ENCODE results near the gene C16orf86. TPM values are rescaled to one million over a fixed set of nuclear protein-coding genes. Genes with fewer than 3 reads are reported as not detected.

The C16orf86 gene
- total RNA-seq, 2 donors from 2014 or later: 6.6 to 11.9 TPM

DNA sequence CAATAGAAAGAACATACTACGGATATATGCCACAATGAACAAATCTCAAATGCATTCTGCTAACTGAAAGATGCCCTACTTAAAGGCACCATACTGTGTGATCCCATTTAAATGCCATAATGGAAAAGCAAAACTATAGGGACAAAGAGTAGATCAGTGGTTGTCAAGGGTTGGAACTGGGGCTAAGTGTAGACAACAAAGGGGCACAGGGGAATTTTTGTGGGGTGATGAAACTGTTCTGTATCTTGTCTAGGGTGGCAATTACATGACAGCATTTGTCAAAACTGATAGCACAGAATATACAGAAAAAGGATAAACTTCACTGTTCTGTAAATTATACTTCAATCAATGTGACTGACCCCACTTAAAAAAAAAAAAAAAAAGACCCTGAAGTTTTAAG is 34.8 kb downstream of the C16orf86 start:
- Histone ChIP-seq H3K36me3 (peaks cover 5% of the 10 kb centered on the region), H3K9me3 (no peaks in the 10 kb centered on the region), H3K27ac (no peak overlapping the region), H3K4me3 (no peak overlapping the region), H3K4me1 (ENCODE audit: control insufficient read depth in 1 of 2, low read depth in 2 of 2) (no peaks in the 10 kb centered on the region), H3K27me3 (replicated peaks; ENCODE audit: insufficient read depth) (no peaks in the 10 kb centered on the region)
- ATAC-seq (ENCODE audit: insufficient number of reproducible peaks, low FRiP score, low read depth) (no peak), DNase-seq (ENCODE audit: low spot score) (no peak)
- TF ChIP-seq, protein P1, sequence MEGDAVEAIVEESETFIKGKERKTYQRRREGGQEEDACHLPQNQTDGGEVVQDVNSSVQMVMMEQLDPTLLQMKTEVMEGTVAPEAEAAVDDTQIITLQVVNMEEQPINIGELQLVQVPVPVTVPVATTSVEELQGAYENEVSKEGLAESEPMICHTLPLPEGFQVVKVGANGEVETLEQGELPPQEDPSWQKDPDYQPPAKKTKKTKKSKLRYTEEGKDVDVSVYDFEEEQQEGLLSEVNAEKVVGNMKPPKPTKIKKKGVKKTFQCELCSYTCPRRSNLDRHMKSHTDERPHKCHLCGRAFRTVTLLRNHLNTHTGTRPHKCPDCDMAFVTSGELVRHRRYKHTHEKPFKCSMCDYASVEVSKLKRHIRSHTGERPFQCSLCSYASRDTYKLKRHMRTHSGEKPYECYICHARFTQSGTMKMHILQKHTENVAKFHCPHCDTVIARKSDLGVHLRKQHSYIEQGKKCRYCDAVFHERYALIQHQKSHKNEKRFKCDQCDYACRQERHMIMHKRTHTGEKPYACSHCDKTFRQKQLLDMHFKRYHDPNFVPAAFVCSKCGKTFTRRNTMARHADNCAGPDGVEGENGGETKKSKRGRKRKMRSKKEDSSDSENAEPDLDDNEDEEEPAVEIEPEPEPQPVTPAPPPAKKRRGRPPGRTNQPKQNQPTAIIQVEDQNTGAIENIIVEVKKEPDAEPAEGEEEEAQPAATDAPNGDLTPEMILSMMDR (IDR thresholded peaks at IDR 0.05): no peak

DNA sequence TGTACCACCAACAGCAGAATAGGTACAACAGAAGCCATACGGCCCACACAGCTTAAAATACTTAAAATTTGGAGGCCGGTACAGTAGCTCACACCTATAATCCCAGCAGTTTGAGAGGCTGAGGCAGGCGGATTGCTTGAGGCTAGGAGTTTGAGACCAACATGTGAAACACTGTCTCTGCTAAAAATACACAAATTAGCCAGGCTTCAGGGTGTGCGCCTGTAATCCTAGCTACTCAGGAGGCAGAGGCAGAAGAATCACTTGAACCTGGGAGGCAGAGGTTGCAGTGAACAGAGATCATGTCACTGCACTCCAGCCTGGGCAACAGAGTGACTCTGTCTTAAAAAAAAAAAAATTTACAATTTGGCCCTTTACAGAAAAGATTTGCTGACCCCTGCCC is 35.5 kb downstream of the C16orf86 start:
- ATAC-seq (ENCODE audit: insufficient number of reproducible peaks, low FRiP score, low read depth) (no peak), DNase-seq (ENCODE audit: low spot score) (no peak)
- no peaks in the 10 kb centered on the region for H3K27me3 ChIP-seq (replicated peaks; ENCODE audit: insufficient read depth)
- no peaks in the 10 kb centered on the region for H3K9me3 ChIP-seq
- TF ChIP-seq, protein P1 (IDR thresholded peaks at IDR 0.05): no peak
- H3K36me3 ChIP-seq: peaks cover 5% of the 10 kb centered on the region
- no peak overlapping the region for H3K4me3 ChIP-seq
- no peaks in the 10 kb centered on the region for H3K4me1 ChIP-seq (ENCODE audit: control insufficient read depth in 1 of 2, low read depth in 2 of 2)
- no peak overlapping the region for H3K27ac ChIP-seq

DNA sequence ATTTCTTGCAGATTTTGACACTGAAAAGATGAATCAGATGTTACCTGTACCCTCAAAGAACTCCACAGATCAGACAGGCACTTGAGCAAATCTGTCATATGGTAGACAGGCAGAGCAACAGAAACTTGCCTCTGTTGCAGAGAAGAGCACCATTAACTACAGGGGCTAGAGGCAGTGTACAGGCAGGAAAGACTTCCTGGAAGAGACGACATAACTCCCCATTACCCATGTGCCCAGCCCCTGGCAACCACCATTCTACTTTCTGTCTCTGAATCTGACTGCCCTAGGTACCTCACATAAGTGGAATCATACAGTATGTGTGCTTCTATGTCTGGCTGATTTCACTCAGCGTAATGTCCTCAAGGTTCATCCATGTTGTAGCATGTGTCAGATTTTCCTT is 37.0 kb downstream of the C16orf86 start:
- Histone ChIP-seq H3K36me3 (no peaks in the 10 kb centered on the region), H3K27me3 (replicated peaks; ENCODE audit: insufficient read depth) (no peaks in the 10 kb centered on the region), H3K4me3 (no peak overlapping the region), H3K9me3 (no peaks in the 10 kb centered on the region), H3K4me1 (ENCODE audit: control insufficient read depth in 1 of 2, low read depth in 2 of 2) (no peaks in the 10 kb centered on the region), H3K27ac (no peak overlapping the region)
- ATAC-seq (ENCODE audit: insufficient number of reproducible peaks, low FRiP score, low read depth) (no peak), DNase-seq (ENCODE audit: low spot score) (no peak)
- TF ChIP-seq, protein P1 (IDR thresholded peaks at IDR 0.05): no peak

DNA sequence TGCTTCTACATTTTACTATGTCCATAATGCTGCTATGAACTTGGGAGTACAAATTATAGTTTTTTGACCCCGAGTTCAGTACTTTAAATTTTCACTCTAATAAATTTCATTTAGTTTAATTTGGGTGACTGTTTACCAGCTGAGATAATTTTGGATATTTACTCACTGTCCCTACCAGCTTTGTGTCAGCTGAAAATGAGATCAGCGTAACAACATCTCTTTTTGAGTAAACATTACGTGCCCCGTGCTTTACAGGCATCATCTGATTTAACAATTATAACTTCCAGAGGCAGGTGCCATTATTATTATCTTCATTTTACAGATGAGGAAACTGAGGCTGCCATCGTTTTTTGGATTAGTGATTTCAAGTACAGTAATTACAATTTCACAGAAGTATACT is 37.5 kb downstream of the C16orf86 start:
- TF ChIP-seq, protein P1 (IDR thresholded peaks at IDR 0.05): no peak
- Histone ChIP-seq H3K4me1 (ENCODE audit: control insufficient read depth in 1 of 2, low read depth in 2 of 2) (no peaks in the 10 kb centered on the region), H3K27ac (no peak overlapping the region), H3K4me3 (no peak overlapping the region), H3K27me3 (replicated peaks; ENCODE audit: insufficient read depth) (no peaks in the 10 kb centered on the region), H3K9me3 (no peaks in the 10 kb centered on the region), H3K36me3 (no peaks in the 10 kb centered on the region)
- DNase-seq (ENCODE audit: low spot score) (no peak), ATAC-seq (ENCODE audit: insufficient number of reproducible peaks, low FRiP score, low read depth) (no peak)

DNA sequence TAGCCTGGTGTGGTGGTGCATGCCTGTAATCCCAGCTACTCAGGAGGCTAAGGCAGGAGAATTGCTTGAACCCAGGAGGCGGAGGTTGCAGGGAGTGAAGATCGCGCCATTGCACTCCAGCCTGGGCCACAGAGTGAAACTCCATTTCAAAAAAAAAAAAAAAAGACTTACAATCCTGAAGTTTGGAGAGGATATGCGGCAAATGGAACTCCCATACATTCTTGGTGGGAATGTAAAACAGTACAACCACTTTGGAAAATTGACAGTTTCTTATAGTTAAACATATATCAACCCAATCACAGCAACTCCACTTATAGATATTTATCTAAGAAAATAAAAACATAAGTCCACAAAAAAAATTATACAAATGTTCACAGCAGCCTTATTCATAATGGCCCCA is 40.6 kb downstream of the C16orf86 start:
- TF ChIP-seq, protein P1 (IDR thresholded peaks at IDR 0.05): no peak
- Histone ChIP-seq H3K9me3 (no peaks in the 10 kb centered on the region), H3K36me3 (no peaks in the 10 kb centered on the region), H3K4me1 (ENCODE audit: control insufficient read depth in 1 of 2, low read depth in 2 of 2) (no peaks in the 10 kb centered on the region), H3K27me3 (replicated peaks; ENCODE audit: insufficient read depth) (no peaks in the 10 kb centered on the region), H3K4me3 (no peak overlapping the region), H3K27ac (no peak overlapping the region)
- ATAC-seq (ENCODE audit: insufficient number of reproducible peaks, low FRiP score, low read depth): no peak
- DNase-seq (ENCODE audit: low spot score): no peak
